Left kidney (tissue), 2 donors: ENCODE results near the gene JAM3. TPM values are rescaled to one million over a fixed set of nuclear protein-coding genes. Genes with fewer than 3 reads are reported as not detected.
"Not testable (repeated sequence)": the region's sequence is repeated elsewhere in the genome, so short reads cannot be mapped to it uniquely, and the experiment has no call there.

Source experiments
- DNase-seq: peaks from one replicate; pipeline ENCODE4 v3.0.0-alpha.2; 2013
- polyA plus RNA-seq: library from polyadenylated mRNA; unstranded; fragments of 120-200 nt; gene quantifications from one replicate; pipeline ENCODE4 v1.2.1, GENCODE V29; 2013; ENCODE audit not compliant: insufficient read length

JAM3 gene
- polyA plus RNA-seq, 1 donor: 59.3 TPM

- DNase-seq: no peak
Observed at GRCh38 chr11:134173296-134173695, 104.4 kb downstream of the JAM3 start.

- DNase-seq: no peak
Observed at GRCh38 chr11:134176284-134176683, 107.4 kb downstream of the JAM3 start.

- DNase-seq: no peak
Observed at GRCh38 chr11:134178032-134178674, 109.3 kb downstream of the JAM3 start.

GRCh38 chr11:134181707-134182106, 112.8 kb downstream of the JAM3 start:
- no peak for DNase-seq

- DNase-seq: not testable (repeated sequence)
Observed at GRCh38 chr11:134188092-134188491, 119.2 kb downstream of the JAM3 start.

- no peak for DNase-seq
Observed at GRCh38 chr11:134196756-134197155, 127.9 kb downstream of the JAM3 start.

- no peak for DNase-seq
Observed at GRCh38 chr11:134199531-134199930, 130.7 kb downstream of the JAM3 start.

GRCh38 chr11:134200688-134201087, 131.8 kb downstream of the JAM3 start:
- no peak for DNase-seq

Other genes with a start within 250 kb of the JAM3 start
- not detected for gene SPATA19, start 223.6 kb upstream of the JAM3 start, polyA plus RNA-seq
- gene IGSF9B, start 112.1 kb upstream of the JAM3 start, polyA plus RNA-seq: 8.3 TPM
- 38.0 TPM for gene NCAPD3, start 154.9 kb downstream of the JAM3 start, polyA plus RNA-seq
- gene VPS26B, start 155.6 kb downstream of the JAM3 start, polyA plus RNA-seq: 63.6 TPM
- 74.7 TPM for gene THYN1, start 184.3 kb downstream of the JAM3 start, polyA plus RNA-seq
- 58.4 TPM for gene ACAD8, start 184.5 kb downstream of the JAM3 start, polyA plus RNA-seq
- gene GLB1L3, start 207.3 kb downstream of the JAM3 start, polyA plus RNA-seq: 1.9 TPM